Caco-2 (cell line): ENCODE measurements around the gene TFR2. TPM values are rescaled to one million over a fixed set of nuclear protein-coding genes. Genes with fewer than 3 reads are reported as not detected.

Source experiments
- BruUV-seq: library from RNA; stranded (reverse); fragments of 400-500 nt; replicated peaks from 2 replicates; lab custom pipeline; 2021; lab: Mats Ljungman, UMichigan
- CTCF ChIA-PET: fragments of 300-600 bp; sonication (Branson Sonifier 250); formaldehyde crosslinking; loops from one replicate; lab custom pipeline; 2022; ENCODE audit warnings: antibody characterized with exemption; lab: Charles Lee
- POLR2A ChIA-PET: fragments of 300-600 bp; sonication (Branson Sonifier 250); formaldehyde crosslinking; loops from one replicate; lab custom pipeline; 2022; ENCODE audit warnings: antibody characterized with exemption; lab: Charles Lee
- DNase-seq, 2 experiments: peaks; one replicate each; pipeline versions ENCODE4 v3.0.0 to v3.0.0-alpha.2; 2020 to 2022
- H3K27me3 ChIP-seq: replicated peaks from 2 replicates; pipeline ENCODE4 v1.6.0; 2011; ENCODE audit warnings: low read length; ENCODE audit not compliant: control insufficient read depth, insufficient read depth
- H3K36me3 ChIP-seq: 2 replicates; pipeline ENCODE4 v1.5.1; 2011; ENCODE audit warnings: low read length; ENCODE audit not compliant: control insufficient read depth, insufficient read depth
- H3K4me1 ChIP-seq: fragments of 250-450 bp; sonication (Bioruptor Pico); 2 replicates; pipeline ENCODE4 v1.5.1; 2020; ENCODE audit warnings: mild to moderate bottlenecking
- H3K4me3 ChIP-seq: 2 replicates; pipeline ENCODE4 v1.5.1; 2011; ENCODE audit warnings: low read depth, mild to moderate bottlenecking, control low read depth, low read length
- H3K9me3 ChIP-seq: fragments of 250-450 bp; sonication (Bioruptor Pico); 2 replicates; pipeline ENCODE4 v1.5.1; 2020; ENCODE audit warnings: mild to moderate bottlenecking, moderate library complexity
- H3K27ac Mint-ChIP-seq: one replicate; pipeline ENCODE4 v1.8.0; 2022; ENCODE audit warnings: mixed read lengths; ENCODE audit not compliant: unreplicated experiment
- H3K27me3 Mint-ChIP-seq: one replicate; pipeline ENCODE4 v1.8.0; 2022; ENCODE audit warnings: mixed read lengths; ENCODE audit not compliant: insufficient read depth, unreplicated experiment
- H3K36me3 Mint-ChIP-seq: one replicate; pipeline ENCODE4 v1.8.0; 2022; ENCODE audit warnings: mild to moderate bottlenecking, mixed read lengths; ENCODE audit not compliant: insufficient read depth, unreplicated experiment
- H3K4me1 Mint-ChIP-seq: one replicate; pipeline ENCODE4 v1.8.0; 2022; ENCODE audit warnings: low read depth, mixed read lengths; ENCODE audit not compliant: unreplicated experiment
- H3K4me3 Mint-ChIP-seq: one replicate; pipeline ENCODE4 v1.8.0; 2022; ENCODE audit warnings: mild to moderate bottlenecking, moderate library complexity, mixed read lengths; ENCODE audit not compliant: unreplicated experiment
- H3K9me3 Mint-ChIP-seq: one replicate; pipeline ENCODE4 v1.8.0; 2022; ENCODE audit warnings: mixed read lengths; ENCODE audit not compliant: unreplicated experiment
- intact Hi-C: fragments of 100-400 bp; cut with micrococcal nuclease; formaldehyde crosslinking; loops from one replicate; pipeline ENCODE4 v1.10.0; 2022; ENCODE audit not compliant: unreplicated experiment
- total RNA-seq: library from RNA; stranded (reverse); gene quantifications from 2 replicates; pipeline ENCODE4 v1.2.3, GENCODE V29; 2022
- TF ChIP-seq, protein P1 (sequence below), 2 experiments: fragments of 200-600 bp in 1 of 2; IDR thresholded peaks; 1 replicate in 1 of 2; 2 replicates in 1 of 2; pipeline versions ENCODE4 v1.5.1 to v1.8.0; 2011 to 2022; ENCODE audit warnings: antibody characterized with exemption in 1 of 2, control low read depth in 1 of 2, inconsistent platforms in 1 of 2, low read depth in 1 of 2, low read length in 1 of 2, mild to moderate bottlenecking in 1 of 2, moderate library complexity in 1 of 2; ENCODE audit not compliant: insufficient read depth in 1 of 2, severe bottlenecking in 1 of 2, unreplicated experiment in 1 of 2

Gene TFR2
- total RNA-seq, 1 experiment from 2014 or later: 9.7 TPM

DNA sequence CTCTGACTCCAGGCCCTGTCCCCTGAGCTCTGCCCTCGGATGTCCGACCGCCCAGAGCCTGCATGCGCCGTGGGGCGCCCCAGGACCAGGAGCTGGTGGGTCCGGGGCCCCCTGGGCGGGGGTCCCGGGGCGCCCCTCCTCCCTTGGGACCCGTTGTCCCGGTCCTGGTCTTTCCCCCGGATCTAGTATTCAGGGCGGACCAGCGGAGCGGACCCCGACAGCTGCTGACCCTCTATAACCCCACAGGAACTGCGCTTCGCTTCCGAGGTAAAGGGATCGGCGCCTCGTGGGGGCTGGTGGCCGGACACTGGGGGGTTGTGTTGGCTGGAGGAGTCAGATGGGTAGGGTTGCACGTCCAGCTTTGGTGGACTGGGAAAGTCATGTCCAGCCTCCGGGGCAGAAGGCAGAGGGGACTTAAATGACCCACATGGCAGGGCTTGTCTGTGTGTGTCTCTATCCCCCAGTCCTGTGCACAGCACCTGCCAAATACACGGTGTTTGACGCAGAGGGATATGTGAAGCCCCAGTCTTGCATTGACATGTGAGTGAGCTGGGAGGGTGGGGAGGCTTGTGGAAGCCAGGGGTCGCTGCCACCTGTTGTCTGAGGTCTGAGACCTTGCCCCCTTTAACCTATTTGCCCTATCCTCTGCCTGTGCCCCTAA is 28.5 kb downstream of the TFR2 start:
- DNase-seq: no peak

GRCh38 chr7:100611983-100612729 is 29.2 kb downstream of the TFR2 start, which contains the start of gene MOSPD3:
Gene MOSPD3, plus strand, starts transcription at chr7:100612540. Its CDS starts 252 bp downstream, at chr7:100612792.
- intact Hi-C loops: loop anchor here (1.0 kb wide), 2 partner anchors 26 to 61 kb away; partner anchors contain the start of genes FBXO24, GNB2 and LRCH4
- peak within 1 kb of the TSS; percentile 50 for H3K4me3 ChIP-seq
- H3K27me3 Mint-ChIP-seq: no peaks in the 10 kb centered on the region
- H3K27ac Mint-ChIP-seq: peak within 1 kb of the TSS; percentile 95
- no peaks in the 10 kb centered on the region for H3K9me3 Mint-ChIP-seq
- H3K4me1 ChIP-seq: peaks cover 10% of the 10 kb centered on the region; the same call in 1 of the 2 replicates
- peak within 1 kb of the TSS; percentile 86 for H3K4me3 Mint-ChIP-seq
- H3K4me1 Mint-ChIP-seq: no peaks in the 10 kb centered on the region
- no peaks in the 10 kb centered on the region for H3K27me3 ChIP-seq
- POLR2A ChIA-PET: interaction anchor here (0.6 to 1.6 kb wide), 25 partner anchors 9 to 263 kb away, joined by 3 to 60 read pairs (median 4); partner anchors contain the start of genes AGFG2, EPHB4, FBXO24 and GIGYF1
- TF ChIP-seq, protein P1, sequence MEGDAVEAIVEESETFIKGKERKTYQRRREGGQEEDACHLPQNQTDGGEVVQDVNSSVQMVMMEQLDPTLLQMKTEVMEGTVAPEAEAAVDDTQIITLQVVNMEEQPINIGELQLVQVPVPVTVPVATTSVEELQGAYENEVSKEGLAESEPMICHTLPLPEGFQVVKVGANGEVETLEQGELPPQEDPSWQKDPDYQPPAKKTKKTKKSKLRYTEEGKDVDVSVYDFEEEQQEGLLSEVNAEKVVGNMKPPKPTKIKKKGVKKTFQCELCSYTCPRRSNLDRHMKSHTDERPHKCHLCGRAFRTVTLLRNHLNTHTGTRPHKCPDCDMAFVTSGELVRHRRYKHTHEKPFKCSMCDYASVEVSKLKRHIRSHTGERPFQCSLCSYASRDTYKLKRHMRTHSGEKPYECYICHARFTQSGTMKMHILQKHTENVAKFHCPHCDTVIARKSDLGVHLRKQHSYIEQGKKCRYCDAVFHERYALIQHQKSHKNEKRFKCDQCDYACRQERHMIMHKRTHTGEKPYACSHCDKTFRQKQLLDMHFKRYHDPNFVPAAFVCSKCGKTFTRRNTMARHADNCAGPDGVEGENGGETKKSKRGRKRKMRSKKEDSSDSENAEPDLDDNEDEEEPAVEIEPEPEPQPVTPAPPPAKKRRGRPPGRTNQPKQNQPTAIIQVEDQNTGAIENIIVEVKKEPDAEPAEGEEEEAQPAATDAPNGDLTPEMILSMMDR (IDR thresholded peaks at IDR 0.05; ENCODE audit: insufficient read depth in 1 of 2, low read depth in 1 of 2, low read length in 1 of 2, severe bottlenecking in 1 of 2, unreplicated experiment in 1 of 2): no peak
- H3K36me3 ChIP-seq: no peaks in the 10 kb centered on the region
- peak; percentile 99 for DNase-seq
- H3K9me3 ChIP-seq: no peaks in the 10 kb centered on the region
- BruUV-seq: no TSS peak
- CTCF ChIA-PET: interaction anchor here (0.5 to 3.6 kb wide), 21 partner anchors 14 to 244 kb away, joined by 3 to 39 read pairs (median 4); partner anchors contain the start of genes EPHB4, FBXO24, GNB2 and LRCH4
- H3K36me3 Mint-ChIP-seq: peaks cover 21% of the 10 kb centered on the region

More for the DNA sequence above, 28.5 kb downstream of the TFR2 start:
- Mint-ChIP-seq H3K9me3 (no peaks in the 10 kb centered on the region), H3K27ac (peak overlapping the region; percentile 95), H3K36me3 (peaks cover 21% of the 10 kb centered on the region), H3K4me1 (no peaks in the 10 kb centered on the region), H3K4me3 (peak overlapping the region; percentile 86), H3K27me3 (no peaks in the 10 kb centered on the region)
- TF ChIP-seq, protein P1 (IDR thresholded peaks at IDR 0.05; ENCODE audit: insufficient read depth in 1 of 2, low read depth in 1 of 2, low read length in 1 of 2, severe bottlenecking in 1 of 2, unreplicated experiment in 1 of 2): peak in 1 of 2 experiments; percentile 35
- Histone ChIP-seq H3K27me3 (no peaks in the 10 kb centered on the region), H3K4me3 (peak overlapping the region; percentile 50), H3K36me3 (no peaks in the 10 kb centered on the region), H3K4me1 (peaks cover 10% of the 10 kb centered on the region; the same call in 1 of the 2 replicates), H3K9me3 (no peaks in the 10 kb centered on the region)
- TSS peak; percentile 52 for BruUV-seq
- CTCF ChIA-PET: interaction anchor here (0.5 to 3.6 kb wide), 22 partner anchors 13 to 243 kb away, joined by 3 to 39 read pairs (median 4); partner anchors contain the start of genes EPHB4, FBXO24, GIGYF1 and GNB2
- intact Hi-C loops: loop anchor here (1.0 kb wide), 3 partner anchors 27 to 60 kb away; partner anchors contain the start of genes FBXO24, GNB2 and LRCH4
- POLR2A ChIA-PET: interaction anchor here (0.6 to 1.6 kb wide), 22 partner anchors 9 to 262 kb away, joined by 3 to 60 read pairs (median 4); partner anchors contain the start of genes AGFG2, EPHB4, FBXO24 and GIGYF1

DNA sequence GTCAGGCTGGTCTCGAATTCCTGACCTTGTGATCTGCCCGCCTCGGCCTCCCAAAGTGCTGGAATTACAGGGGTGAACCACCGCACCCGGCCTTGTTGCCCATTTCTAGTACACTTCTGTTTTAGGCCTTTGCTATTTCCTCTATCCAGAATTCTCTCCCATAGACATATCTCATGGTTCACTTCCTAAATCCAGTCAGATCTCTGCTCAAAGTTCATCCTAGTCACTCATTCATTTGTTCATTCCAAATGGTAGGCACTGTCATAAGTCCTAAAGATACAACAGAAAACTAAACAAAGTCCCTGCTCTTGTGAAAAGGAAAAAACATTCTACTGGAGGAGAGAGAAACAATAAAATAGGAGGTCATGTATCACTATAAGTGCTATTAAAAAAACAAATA is 31.4 kb downstream of the TFR2 start:
- Histone ChIP-seq H3K4me3 (no peak overlapping the region), H3K27me3 (no peaks in the 10 kb centered on the region), H3K4me1 (peaks cover 10% of the 10 kb centered on the region; the same call in 1 of the 2 replicates), H3K9me3 (no peaks in the 10 kb centered on the region), H3K36me3 (no peaks in the 10 kb centered on the region)
- H3K27ac Mint-ChIP-seq: no peak overlapping the region
- no peaks in the 10 kb centered on the region for H3K4me1 Mint-ChIP-seq
- TF ChIP-seq, protein P1 (IDR thresholded peaks at IDR 0.05; ENCODE audit: insufficient read depth in 1 of 2, low read depth in 1 of 2, low read length in 1 of 2, severe bottlenecking in 1 of 2, unreplicated experiment in 1 of 2): no peak
- peak overlapping the region; percentile 86 for H3K4me3 Mint-ChIP-seq
- H3K36me3 Mint-ChIP-seq: peaks cover 30% of the 10 kb centered on the region
- H3K27me3 Mint-ChIP-seq: no peaks in the 10 kb centered on the region
- ChIA-PET POLR2A (no interaction called here), CTCF (interaction anchor here (0.6 kb wide), 2 partner anchors 70 to 119 kb away, joined by 3 read pairs; no protein-coding TSS in a partner anchor)
- no peaks in the 10 kb centered on the region for H3K9me3 Mint-ChIP-seq
- no TSS peak for BruUV-seq
- intact Hi-C loops: no loop called here
- no peak for DNase-seq
